ENCODE results near the gene ADCY10.

DNA sequence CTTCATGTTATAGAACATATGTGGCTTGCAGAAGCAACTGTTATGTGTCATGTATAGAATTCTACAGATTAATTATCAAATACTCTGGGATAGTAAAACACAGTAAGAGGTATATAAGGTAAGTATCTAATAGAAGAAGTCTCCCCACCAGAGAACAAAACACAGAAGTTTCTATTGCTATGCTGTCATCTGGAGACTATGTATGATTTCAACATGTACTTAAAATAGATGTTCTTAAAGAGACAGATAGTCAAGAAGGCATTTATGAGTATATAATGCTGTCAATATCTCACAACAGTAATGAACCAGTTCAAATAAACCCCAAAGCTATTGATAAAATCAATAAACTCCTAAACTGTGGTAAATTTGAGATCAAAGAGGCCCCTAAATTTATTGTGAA, 8.1 kb upstream of the ADCY10 start:
- TF ChIP-seq, protein P1, sequence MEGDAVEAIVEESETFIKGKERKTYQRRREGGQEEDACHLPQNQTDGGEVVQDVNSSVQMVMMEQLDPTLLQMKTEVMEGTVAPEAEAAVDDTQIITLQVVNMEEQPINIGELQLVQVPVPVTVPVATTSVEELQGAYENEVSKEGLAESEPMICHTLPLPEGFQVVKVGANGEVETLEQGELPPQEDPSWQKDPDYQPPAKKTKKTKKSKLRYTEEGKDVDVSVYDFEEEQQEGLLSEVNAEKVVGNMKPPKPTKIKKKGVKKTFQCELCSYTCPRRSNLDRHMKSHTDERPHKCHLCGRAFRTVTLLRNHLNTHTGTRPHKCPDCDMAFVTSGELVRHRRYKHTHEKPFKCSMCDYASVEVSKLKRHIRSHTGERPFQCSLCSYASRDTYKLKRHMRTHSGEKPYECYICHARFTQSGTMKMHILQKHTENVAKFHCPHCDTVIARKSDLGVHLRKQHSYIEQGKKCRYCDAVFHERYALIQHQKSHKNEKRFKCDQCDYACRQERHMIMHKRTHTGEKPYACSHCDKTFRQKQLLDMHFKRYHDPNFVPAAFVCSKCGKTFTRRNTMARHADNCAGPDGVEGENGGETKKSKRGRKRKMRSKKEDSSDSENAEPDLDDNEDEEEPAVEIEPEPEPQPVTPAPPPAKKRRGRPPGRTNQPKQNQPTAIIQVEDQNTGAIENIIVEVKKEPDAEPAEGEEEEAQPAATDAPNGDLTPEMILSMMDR (IDR thresholded peaks at IDR 0.05 in 4 of 5, conservative IDR thresholded peaks at IDR 0.05 in 1 of 5): no peak
- no peak for TF ChIP-seq POLR2A (IDR thresholded peaks at IDR 0.05)

Measured in gastrocnemius medialis (tissue), 4 donors.